Activated T-helper 9 cell treated with anti-CD3 and anti-CD28 coated beads, Interleukin-2, amount 50 U/mL, for 16 hours (primary cell): ENCODE data around the gene INPP5A.
"Not testable (repeated sequence)": the region's sequence is repeated elsewhere in the genome, so short reads cannot be mapped to it uniquely, and the experiment has no call there.

Experiments used
- DNase-seq: peaks from one replicate; pipeline ENCODE4 v3.0.0-alpha.2; 2020; ENCODE audit warnings: low read depth

INPP5A gene

GRCh38 chr10:132659206-132660091 is 121.9 kb downstream of the INPP5A start:
- no peak for DNase-seq

GRCh38 chr10:132660385-132660784 is 122.8 kb downstream of the INPP5A start:
- no peak for DNase-seq

- DNase-seq: no peak
Measured at GRCh38 chr10:132662186-132662920, 124.8 kb downstream of the INPP5A start.

- no peak for DNase-seq
Measured at GRCh38 chr10:132663666-132664365, 126.2 kb downstream of the INPP5A start.

GRCh38 chr10:132664407-132664806 is 126.8 kb downstream of the INPP5A start:
- no peak for DNase-seq

GRCh38 chr10:132664883-132665282 is 127.3 kb downstream of the INPP5A start:
- DNase-seq: no peak

GRCh38 chr10:132665946-132666704 is 128.5 kb downstream of the INPP5A start:
- no peak for DNase-seq

- DNase-seq: no peak
Measured at GRCh38 chr10:132666705-132667341, 129.2 kb downstream of the INPP5A start.

- no peak for DNase-seq
Measured at GRCh38 chr10:132667342-132668047, 129.9 kb downstream of the INPP5A start.

- no peak for DNase-seq
Measured at GRCh38 chr10:132668048-132668394, 130.4 kb downstream of the INPP5A start.

GRCh38 chr10:132669208-132669861 is 131.7 kb downstream of the INPP5A start:
- no peak for DNase-seq

- DNase-seq: no peak
Measured at GRCh38 chr10:132670546-132671227, 133.1 kb downstream of the INPP5A start.

GRCh38 chr10:132671228-132672154 is 133.9 kb downstream of the INPP5A start:
- DNase-seq: no peak

GRCh38 chr10:132673746-132674145 is 136.2 kb downstream of the INPP5A start:
- DNase-seq: not testable (repeated sequence)

- no peak for DNase-seq
Measured at GRCh38 chr10:132674311-132674710, 136.7 kb downstream of the INPP5A start.

GRCh38 chr10:132675031-132675740 is 137.6 kb downstream of the INPP5A start:
- DNase-seq: no peak

GRCh38 chr10:132676193-132676891 is 138.8 kb downstream of the INPP5A start:
- no peak for DNase-seq
